Pancreas (tissue), 10 donors: ENCODE data around the gene ABCA7. TPM values are rescaled to one million over a fixed set of nuclear protein-coding genes. Genes with fewer than 3 reads are reported as not detected.
A peak's percentile ranks its signal among the peaks of the same experiment; 100 is the strongest.

Experiments used
- ATAC-seq, 4 donors: fragments of 200-7000 bp; cut with Tn5 transposase; one replicate each; pipeline versions ENCODE4 v1.8.0 to v1.9.1; 2020; ENCODE audit warnings: mild to moderate bottlenecking in 4 of 4, moderate library complexity in 4 of 4
- DNase-seq, 6 donors: peaks; one replicate each; pipeline ENCODE4 v3.0.0-alpha.2; 2020
- FAIRE-seq: peaks from 2 replicates; lab custom pipeline; 2012; peaks lifted over from hg19 to GRCh38; lab: Jason Lieb, UNC
- H3K27ac ChIP-seq, 4 donors: fragments of 200-600 bp; sonication (generic); 1 replicate in 3 of 4; 2 replicates in 1 of 4; pipeline versions ENCODE4 v1.5.0 to v1.8.0; 2020
- H3K27me3 ChIP-seq, 4 donors: fragments of 200-600 bp; one replicate each; pipeline ENCODE4 v1.8.0; 2021
- H3K36me3 ChIP-seq, 3 donors: fragments of 200-600 bp; sonication (generic) in 1 of 3; one replicate each; pipeline versions ENCODE4 v1.5.0 to v1.8.0; 2020 to 2021
- H3K4me1 ChIP-seq, 3 donors: fragments of 200-600 bp; one replicate each; pipeline ENCODE4 v1.8.0; 2021
- H3K4me3 ChIP-seq, 4 donors: fragments of 200-600 bp; sonication (generic) in 2 of 4; one replicate each; pipeline versions ENCODE4 v1.5.0 to v1.8.0; 2020 to 2021
- H3K9me3 ChIP-seq, 4 donors: fragments of 200-600 bp; one replicate each; pipeline ENCODE4 v1.8.0; 2021
- CTCF ChIP-seq, 4 donors: fragments of 200-600 bp; sonication (generic) in 3 of 4; IDR thresholded peaks; one replicate each; pipeline versions ENCODE4 v1.5.0 to v1.8.0; 2021; ENCODE audit warnings: antibody characterized with exemption in 4 of 4
- WGBS, 2 donors: extraction: QIAGEN DNeasy Blood & Tissue Kit; methylation state at CpG; one replicate each; pipeline ENCODE4 v1.1.7; 2013; 5-methylcytosine and 5-hydroxymethylcytosine counted together
- intact Hi-C, 3 donors: fragments of 100-400 bp; cut with DNase I; formaldehyde crosslinking; loops; one replicate each; pipeline versions ENCODE4 v1.11.1 to v1.14.2; 2022
- polyA plus RNA-seq, 2 donors: library from polyadenylated mRNA; stranded (reverse); fragments of 200-250 nt; gene quantifications; one replicate each; pipeline ENCODE4 v1.2.3, GENCODE V29; 2013
- total RNA-seq, 6 donors: library from RNA; stranded (reverse); fragmentation: NEBNext Ultra II Directional in 4 of 6; extraction: Animal tissue kit (Norgen Biotek cat#: 25700) in 4 of 6; gene quantifications; one replicate each; pipeline versions ENCODE4 v1.2.1 to v1.2.4, GENCODE V29; 2021 to 2023
- donor health status: healthy with polysubstance abuse.
- donor health status: DM: no; HTN: no; CAD: no; lungs with moderate emphysema.
- donor health status: DM: no; HTN: no; CAD: no.
- donor health status: control.
- donor health status: control.
- donor health status: Bipolar disorder and iron deficiency.
- donor health status: DM: yes; HTN: yes; CAD: no.
- donor health status: DM: no; HTN: no; CAD: no.
- donor health status: DM: no; HTN: no; CAD: no.
- donor health status: DM: yes; HTN: yes; CAD: no.

ABCA7 gene
- total and polyA plus RNA-seq, 8 donors = 6.9 to 131 (median 17.8) TPM

GRCh38 chr19:1046836-1047695 lies 7.2 kb downstream of the ABCA7 start:
- FAIRE-seq (no peak), ATAC-seq (no peak), DNase-seq (peak in 1 of 6 donors; percentile 70)
- Histone ChIP-seq H3K9me3 (no peaks in the 10 kb centered on the region), H3K4me3 (no peak overlapping the region), H3K36me3 (no peaks in the 10 kb centered on the region), H3K4me1 (peaks cover 0 to under 1% (median 0%) of the 10 kb centered on the region in 3 donors), H3K27ac (no peak overlapping the region), H3K27me3 (no peaks in the 10 kb centered on the region)
- WGBS, 2 donors = 94% methylated on average over 76 to 77 of the region's 77 CpGs
- intact Hi-C loops = no loop called here
- TF ChIP-seq CTCF (IDR thresholded peaks at IDR 0.05) = no peak

- FAIRE-seq = no peak
Observed at GRCh38 chr19:1047696-1048147, 7.8 kb downstream of the ABCA7 start.

GRCh38 chr19:1049106-1049505 lies 9.2 kb downstream of the ABCA7 start:
- Histone ChIP-seq H3K27me3 (no peaks in the 10 kb centered on the region), H3K27ac (no peak overlapping the region), H3K36me3 (no peaks in the 10 kb centered on the region), H3K4me1 (no peaks in the 10 kb centered on the region), H3K4me3 (no peak overlapping the region), H3K9me3 (no peaks in the 10 kb centered on the region)
- intact Hi-C loops = no loop called here
- ATAC-seq = no peak
- WGBS, 2 donors = 95 to 98% methylated on average over 13 to 17 of the region's 17 CpGs
- no peak for TF ChIP-seq CTCF (IDR thresholded peaks at IDR 0.05)
- no peak for FAIRE-seq
- DNase-seq = peak in 1 of 6 donors; percentile 59

More at GRCh38 chr19:1047696-1048147, 7.8 kb downstream of the ABCA7 start:
- no peaks in the 10 kb centered on the region for H3K4me1 ChIP-seq
- DNase-seq (peak in 1 of 6 donors; percentile 58), ATAC-seq (no peak)
- no peaks in the 10 kb centered on the region for H3K36me3 ChIP-seq
- intact Hi-C loops = no loop called here
- H3K27me3 ChIP-seq = no peaks in the 10 kb centered on the region
- no peak overlapping the region for H3K27ac ChIP-seq
- TF ChIP-seq CTCF (IDR thresholded peaks at IDR 0.05) = no peak
- no peaks in the 10 kb centered on the region for H3K9me3 ChIP-seq
- 84 to 91% methylated on average over 20 of the region's 20 CpGs for WGBS, 2 donors
- H3K4me3 ChIP-seq = no peak overlapping the region

GRCh38 chr19:1049800-1050199 lies 9.9 kb downstream of the ABCA7 start:
- ATAC-seq = no peak
- H3K4me1 ChIP-seq = no peaks in the 10 kb centered on the region
- intact Hi-C loops = no loop called here
- H3K36me3 ChIP-seq = no peaks in the 10 kb centered on the region
- FAIRE-seq = no peak
- no peak for TF ChIP-seq CTCF (IDR thresholded peaks at IDR 0.05)
- H3K27me3 ChIP-seq = no peaks in the 10 kb centered on the region
- H3K9me3 ChIP-seq = no peaks in the 10 kb centered on the region
- no peak overlapping the region for H3K4me3 ChIP-seq
- no peak for DNase-seq
- no peak overlapping the region for H3K27ac ChIP-seq
- 76 to 83% methylated on average over 10 to 11 of the region's 11 CpGs for WGBS, 2 donors
